Stimulated activated CD4-positive, alpha-beta T cell treated with anti-CD3 and anti-CD28 coated beads, Interleukin-1b, Interleukin-23, amount 100 ng/mL, for 1 hour (primary cell): ENCODE data around the gene TPI1.
"Not testable (repeated sequence)": the region's sequence is repeated elsewhere in the genome, so short reads cannot be mapped to it uniquely, and the experiment has no call there.

Source experiments
- DNase-seq, 2 donors: peaks; one replicate each; pipeline ENCODE4 v3.0.0-alpha.2; 2020; ENCODE audit warnings: low read depth in 2 of 2

TPI1 gene

GRCh38 chr12:6869049-6870021, 2.0 kb downstream of the TPI1 start:
- peak; percentile 75 to 77 for DNase-seq

GRCh38 chr12:6870304-6870703, 3.0 kb downstream of the TPI1 start:
- not testable (repeated sequence) for DNase-seq

- DNase-seq, result no peak
These were observed 4.0 kb downstream of the TPI1 start for GRCh38 chr12:6871052-6871957.

GRCh38 chr12:6872073-6873048, 5.0 kb downstream of the TPI1 start:
- DNase-seq, result peak; percentile 54 to 78

GRCh38 chr12:6873094-6874014, 6.0 kb downstream of the TPI1 start, which contains the start of gene SPSB2:
Gene SPSB2, minus strand, starts transcription at chr12:6873303. Its CDS starts 402 bp downstream, at chr12:6872901.
- DNase-seq, result peak; percentile 97 to 100

- not testable (repeated sequence) for DNase-seq
These were observed 6.7 kb downstream of the TPI1 start for GRCh38 chr12:6874015-6874368.

GRCh38 chr12:6879824-6880223, 12.5 kb downstream of the TPI1 start:
- DNase-seq, result not testable (repeated sequence)

GRCh38 chr12:6883252-6883651, 15.9 kb downstream of the TPI1 start:
- DNase-seq, result no peak

- DNase-seq, result no peak
These were observed 16.4 kb downstream of the TPI1 start for GRCh38 chr12:6883683-6884082.

- DNase-seq, result no peak
These were observed 17.2 kb downstream of the TPI1 start for GRCh38 chr12:6884539-6884938.

GRCh38 chr12:6886206-6886999, 19.1 kb downstream of the TPI1 start:
- not testable (repeated sequence) for DNase-seq

- DNase-seq, result no peak
These were observed 20.1 kb downstream of the TPI1 start for GRCh38 chr12:6887460-6887859.

- DNase-seq, result no peak
These were observed 21.0 kb downstream of the TPI1 start for GRCh38 chr12:6888360-6888759.

GRCh38 chr12:6888794-6889193, 21.5 kb downstream of the TPI1 start:
- not testable (repeated sequence) for DNase-seq

- not testable (repeated sequence) for DNase-seq
These were observed 22.6 kb downstream of the TPI1 start for GRCh38 chr12:6889775-6890573.

GRCh38 chr12:6890789-6891645, 23.7 kb downstream of the TPI1 start:
- peak; percentile 96 to 98 for DNase-seq

GRCh38 chr12:6891646-6892001, 24.3 kb downstream of the TPI1 start:
- DNase-seq, result no peak
